K562 (cell line): ENCODE results near the gene CNTFR. TPM values are rescaled to one million over a fixed set of nuclear protein-coding genes. Genes with fewer than 3 reads are reported as not detected.
A peak's percentile ranks its signal among the peaks of the same experiment; 100 is the strongest.

ENCODE experiments used
- ATAC-seq: fragments of 200-7000 bp; cut with Tn5 transposase; 3 replicates; pipeline ENCODE4 v1.9.1; 2020; ENCODE audit warnings: moderate library complexity
- BruUV-seq: library from RNA; stranded (reverse); fragments of 400-500 nt; replicated peaks from 2 replicates; lab custom pipeline; 2021; lab: Mats Ljungman, UMichigan
- CTCF ChIA-PET: fragments of 300-600 bp; formaldehyde crosslinking; extraction: SDS; loops from one replicate; lab custom pipeline; 2021; ENCODE audit warnings: low intra/inter-chr PET ratio; lab: Yijun Ruan, JAX
- POLR2A ChIA-PET: fragments of 300-600, 350-650 bp; sonication (Branson Sonifier 250); formaldehyde crosslinking; extraction: SDS; loops from one replicate; lab custom pipeline; 2021; ENCODE audit warnings: antibody characterized with exemption, inconsistent platforms; lab: Yijun Ruan, JAX
- DNase-seq, 4 experiments: peaks; one replicate each; pipeline versions ENCODE4 v3.0.0 to v3.0.0-alpha.2; 2011 to 2018; ENCODE audit warnings: low spot score in 3 of 4, mixed read lengths in 3 of 4; ENCODE audit errors: extremely low read depth in 1 of 4
- FAIRE-seq: peaks from 2 replicates; lab custom pipeline; 2011; peaks lifted over from hg19 to GRCh38; lab: Jason Lieb, UNC
- H2AFZ ChIP-seq: 2 replicates; pipeline ENCODE4 v1.6.0; 2011; ENCODE audit warnings: low read depth, low read length, control low read depth, inconsistent platforms
- H3K27ac ChIP-seq: fragments of 200-600 bp; 3 replicates; pipeline ENCODE4 v1.8.0; 2011; ENCODE audit warnings: low read depth, mild to moderate bottlenecking, control low read depth, inconsistent platforms, low read length, moderate library complexity, mixed read lengths; ENCODE audit errors: extremely low read depth
- H3K27me3 ChIP-seq, 2 experiments: fragments of 300-600 bp in 1 of 2; 2 replicates in 1 of 2; 3 replicates in 1 of 2; pipeline versions ENCODE4 v1.6.0 to v1.8.0; 2011; ENCODE audit warnings: inconsistent platforms in 2 of 2, low read length in 2 of 2, mild to moderate bottlenecking in 1 of 2, mixed read lengths in 1 of 2, moderate library complexity in 1 of 2; ENCODE audit not compliant: control insufficient read depth in 2 of 2, insufficient read depth in 2 of 2
- H3K36me3 ChIP-seq: fragments of 300-600 bp; 3 replicates; pipeline ENCODE4 v1.8.0; 2011; ENCODE audit warnings: mild to moderate bottlenecking, low read length, inconsistent platforms; ENCODE audit not compliant: control insufficient read depth, insufficient read depth
- H3K4me1 ChIP-seq, 2 experiments: fragments of 200-600 bp in 1 of 2; replicated peaks in 1 of 2; 2 replicates in 1 of 2; 3 replicates in 1 of 2; pipeline versions ENCODE4 v1.5.1 to v1.8.0; 2011; ENCODE audit warnings: inconsistent platforms in 2 of 2, low read length in 2 of 2, mild to moderate bottlenecking in 1 of 2, mixed read lengths in 1 of 2, moderate library complexity in 1 of 2; ENCODE audit not compliant: control insufficient read depth in 2 of 2, insufficient read depth in 2 of 2
- H3K4me2 ChIP-seq: 2 replicates; pipeline ENCODE4 v1.6.1; 2011; ENCODE audit warnings: low read length, control low read depth, inconsistent platforms, mixed read lengths; ENCODE audit not compliant: insufficient read depth
- H3K4me3 ChIP-seq: fragments of 200-600 bp; sonication (generic), shearing (Covaris generic); 2 replicates; pipeline ENCODE4 v1.5.1; 2016; ENCODE audit warnings: control low read depth, inconsistent platforms
- H3K79me2 ChIP-seq: fragments of 200-600 bp; 3 replicates; pipeline ENCODE4 v1.8.0; 2011; ENCODE audit warnings: low read length, inconsistent platforms; ENCODE audit not compliant: control insufficient read depth, insufficient read depth
- H3K9ac ChIP-seq, 2 experiments: 2 replicates each; pipeline versions ENCODE4 v1.6.0 to v1.6.1; 2011; ENCODE audit warnings: low read depth in 2 of 2, low read length in 2 of 2, control low read depth in 1 of 2, inconsistent platforms in 1 of 2, mild to moderate bottlenecking in 1 of 2, mixed read lengths in 1 of 2; ENCODE audit not compliant: insufficient read depth in 1 of 2
- H3K9me1 ChIP-seq: one replicate; pipeline ENCODE4 v1.6.0; 2011; ENCODE audit warnings: inconsistent platforms, mild to moderate bottlenecking, low read length, moderate library complexity; ENCODE audit not compliant: control insufficient read depth, insufficient read depth
- H3K9me3 ChIP-seq: replicated peaks from 2 replicates; pipeline ENCODE4 v1.5.1; 2011; ENCODE audit warnings: low read depth, low read length, inconsistent platforms; ENCODE audit not compliant: control insufficient read depth, insufficient read depth
- H4K20me1 ChIP-seq: replicated peaks from 2 replicates; pipeline ENCODE4 v1.6.1; 2011; ENCODE audit warnings: low read length, inconsistent platforms, mixed read lengths; ENCODE audit not compliant: control insufficient read depth, insufficient read depth
- ARID4B ChIP-seq: sonication (generic); formaldehyde crosslinking; IDR thresholded peaks from 2 replicates; pipeline ENCODE4 v1.8.0; 2022; ENCODE audit warnings: mild to moderate bottlenecking, missing genetic modification reagents
- WGBS: fragments of 100-300 bp; shearing (Covaris generic); methylation state at CpG from one replicate; pipeline ENCODE4 v1.1.6; 2016; ENCODE audit warnings: low coverage, mixed read lengths; ENCODE audit not compliant: insufficient coverage; ENCODE audit errors: missing lambda C conversion rate; 5-methylcytosine and 5-hydroxymethylcytosine counted together
- in situ Hi-C: fragments of 300-500 bp; cut with MboI; formaldehyde crosslinking; loops from 4 replicates; pipeline ENCODE4 v1.15.0; 2018; ENCODE audit warnings: inconsistent platforms, mixed read lengths
- intact Hi-C: fragments of 100-400 bp; cut with micrococcal nuclease; formaldehyde crosslinking; loops from 2 replicates; pipeline ENCODE4 v1.14.2; 2022
- polyA plus RNA-seq, 8 experiments: library from polyadenylated mRNA; depleted of rRNA in 4 of 8; stranded (reverse) in 5 of 8; unstranded in 3 of 8; fragments of >200 nt; fragmentation: Nextera tagmentation in 2 of 8; fragmentation: Illumina TruSeq in 1 of 8; extraction: Ambion mirVana in 2 of 8; extraction: Trizol in 1 of 8; gene quantifications; 2 replicates each; pipeline versions ENCODE4 v1.2.1 to v1.2.3, GENCODE V29; 2011 to 2014; ENCODE audit warnings: inconsistent platforms in 1 of 8, missing spikeins in 1 of 8
- total RNA-seq, 7 experiments: library from RNA; depleted of rRNA in 6 of 7; stranded (reverse); fragments of >200 nt in 6 of 7; fragmentation: Illumina TruSeq in 2 of 7; extraction: Trizol in 2 of 7; gene quantifications; 2 replicates each; pipeline versions ENCODE4 v1.2.1 to v1.2.3, GENCODE V29; 2011 to 2021; ENCODE audit warnings: low replicate concordance in 1 of 7

The CNTFR gene
- total and polyA plus RNA-seq, 9 of the 15 experiments (the other 6 are each of a cell fraction or from before 2014, with no cell fraction given), result not detected

- peaks cover 7 to 19% of the 10 kb centered on the region in 2 experiments; a peak in 4 of 5 replicates for H3K4me1 ChIP-seq
- H3K27me3 ChIP-seq, result no peaks in the 10 kb centered on the region
- no peaks in the 10 kb centered on the region; the same call in 1 of the 2 replicates for H4K20me1 ChIP-seq
- H3K4me2 ChIP-seq, result peak overlapping the region; percentile 93
- WGBS, result 15% methylated on average over 10 of the region's 10 CpGs
- H3K36me3 ChIP-seq, result peaks cover 15% of the 10 kb centered on the region; the same call in 1 of the 3 replicates
- H3K9me3 ChIP-seq, result no peaks in the 10 kb centered on the region
- TSS peak; percentile 72 for BruUV-seq
- FAIRE-seq (peak; percentile 6), ATAC-seq (peak; percentile 59), DNase-seq (peak in 1 of 4 experiments; percentile 17)
- CTCF ChIA-PET, result interaction anchor here (2.8 kb wide), 1 partner anchor 91 kb away, joined by 15 read pairs; no protein-coding TSS in a partner anchor
- TF ChIP-seq ARID4B (CRISPR knock-in tag), result no peak
- peak overlapping the region; percentile 86 for H3K27ac ChIP-seq
- H3K9ac ChIP-seq, result peak overlapping the region; percentile 89 to 92
- POLR2A ChIA-PET, result interaction anchor here (0.6 to 1.3 kb wide), 4 partner anchors 9 to 180 kb away, joined by 4 read pairs; partner anchors contain the start of gene DCTN3
- in situ Hi-C loops (no loop called here), intact Hi-C loops (loop anchor here (10.0 kb wide), 1 partner anchor 93 kb away; no protein-coding TSS in a partner anchor)
- H3K79me2 ChIP-seq, result peaks cover 17% of the 10 kb centered on the region
- H2AFZ ChIP-seq, result peak overlapping the region; percentile 94
- H3K9me1 ChIP-seq, result no peaks in the 10 kb centered on the region
- H3K4me3 ChIP-seq, result peak overlapping the region; percentile 60
These were observed 21.8 kb upstream of the CNTFR start for GRCh38 chr9:34611251-34611810.
